Endothelial cell of umbilical vein (primary cell): ENCODE data around the gene PACSIN2. TPM values are rescaled to one million over a fixed set of nuclear protein-coding genes. Genes with fewer than 3 reads are reported as not detected.

Experiments
- BruUV-seq: library from RNA; stranded (reverse); fragments of 400-500 nt; replicated peaks from 2 replicates; lab custom pipeline; 2021; lab: Mats Ljungman, UMichigan
- CTCF ChIA-PET: fragments of 300-600, 350-600 bp; sonication (Branson Sonifier 250); formaldehyde crosslinking; loops from one replicate; lab custom pipeline; 2021; ENCODE audit warnings: antibody characterized with exemption, inconsistent platforms; lab: Charles Lee
- POLR2A ChIA-PET: fragments of 300-600, 350-600 bp; sonication (Branson Sonifier 250); formaldehyde crosslinking; loops from one replicate; lab custom pipeline; 2021; ENCODE audit warnings: antibody characterized with exemption, inconsistent platforms; lab: Charles Lee
- DNase-seq: peaks from one replicate; pipeline ENCODE4 v3.0.0-alpha.2; 2011; ENCODE audit warnings: low read depth, low spot score
- FAIRE-seq: peaks from 2 replicates; lab custom pipeline; 2011; peaks lifted over from hg19 to GRCh38; lab: Jason Lieb, UNC
- H2AFZ ChIP-seq: 2 replicates; pipeline ENCODE4 v1.6.0; 2012; ENCODE audit warnings: low read depth, low read length, control low read depth, inconsistent platforms
- H3K27ac ChIP-seq: 2 replicates; pipeline ENCODE4 v1.5.1; 2011; ENCODE audit warnings: low read depth, mild to moderate bottlenecking, control low read depth, low read length, moderate library complexity; ENCODE audit not compliant: insufficient read depth
- H3K27me3 ChIP-seq, 2 experiments: 2 replicates each; pipeline versions ENCODE4 v1.6.0 to v1.6.1; 2011; ENCODE audit warnings: low read length in 2 of 2, mixed read lengths in 1 of 2; ENCODE audit not compliant: control insufficient read depth in 2 of 2, insufficient read depth in 2 of 2
- H3K36me3 ChIP-seq, 2 experiments: 2 replicates in 1 of 2; 3 replicates in 1 of 2; pipeline ENCODE4 v1.5.1; 2011; ENCODE audit warnings: low read length in 2 of 2, mild to moderate bottlenecking in 1 of 2, moderate library complexity in 1 of 2; ENCODE audit not compliant: control insufficient read depth in 2 of 2, insufficient read depth in 2 of 2; ENCODE audit errors: extremely low read depth in 1 of 2
- H3K4me1 ChIP-seq: 3 replicates; pipeline ENCODE4 v1.5.1; 2011; ENCODE audit warnings: mild to moderate bottlenecking, low read length; ENCODE audit not compliant: control insufficient read depth, insufficient read depth; ENCODE audit errors: extremely low read depth
- H3K4me2 ChIP-seq: 2 replicates; pipeline ENCODE4 v1.6.1; 2011; ENCODE audit warnings: low read length, control low read depth, mixed read lengths; ENCODE audit not compliant: insufficient read depth
- H3K4me3 ChIP-seq, 3 experiments: fragments of 200-600 bp in 1 of 3; sonication (generic), shearing (Covaris generic) in 1 of 3; replicated peaks in 1 of 3; 2 replicates each; pipeline ENCODE4 v1.5.1; 2011 to 2016; ENCODE audit warnings: control low read depth in 3 of 3, low read length in 3 of 3, mild to moderate bottlenecking in 2 of 3, inconsistent platforms in 1 of 3, low read depth in 1 of 3, moderate library complexity in 1 of 3; ENCODE audit not compliant: insufficient read depth in 1 of 3
- H3K79me2 ChIP-seq: 2 replicates; pipeline ENCODE4 v1.6.0; 2012; ENCODE audit warnings: low read length, inconsistent platforms; ENCODE audit not compliant: control insufficient read depth, insufficient read depth
- H3K9ac ChIP-seq: replicated peaks from 2 replicates; pipeline ENCODE3; 2011; ENCODE audit warnings: low read length, control low read depth; ENCODE audit not compliant: insufficient read depth; ENCODE audit errors: extremely low read depth
- H3K9me1 ChIP-seq: replicated peaks from 3 replicates; pipeline ENCODE4 v1.6.0; 2011; ENCODE audit warnings: mild to moderate bottlenecking, low read length; ENCODE audit not compliant: control insufficient read depth, insufficient read depth; ENCODE audit errors: extremely low read depth
- H3K9me3 ChIP-seq: replicated peaks from 2 replicates; pipeline ENCODE4 v1.5.1; 2012; ENCODE audit warnings: low read length, inconsistent platforms; ENCODE audit not compliant: control insufficient read depth, insufficient read depth
- H4K20me1 ChIP-seq: replicated peaks from 2 replicates; pipeline ENCODE3; 2011; ENCODE audit warnings: mild to moderate bottlenecking, low read length; ENCODE audit not compliant: control insufficient read depth, insufficient read depth; ENCODE audit errors: extremely low read depth
- EZH2 ChIP-seq: IDR thresholded peaks from 2 replicates; pipeline ENCODE4 v1.6.1; 2012; ENCODE audit warnings: borderline replicate concordance, low read depth, mild to moderate bottlenecking, moderate library complexity, low read length, inconsistent platforms; ENCODE audit not compliant: severe bottlenecking
- FOS ChIP-seq: IDR thresholded peaks from 2 replicates; pipeline ENCODE4 v1.6.1; 2011; ENCODE audit warnings: mild to moderate bottlenecking, low read length, moderate library complexity, borderline replicate concordance; ENCODE audit not compliant: insufficient read depth
- GATA2 ChIP-seq: IDR thresholded peaks from 2 replicates; pipeline ENCODE4 v1.7.0; 2011; ENCODE audit warnings: low read depth, mild to moderate bottlenecking, moderate library complexity, mixed read lengths, low read length; ENCODE audit not compliant: insufficient read length, insufficient read depth
- JUN ChIP-seq: IDR thresholded peaks from 2 replicates; pipeline ENCODE4 v1.6.1; 2011; ENCODE audit warnings: borderline replicate concordance, low read depth; ENCODE audit not compliant: insufficient read length, insufficient read depth
- MYC ChIP-seq: IDR thresholded peaks from one replicate; pipeline ENCODE4 v1.6.1; 2011; ENCODE audit warnings: mild to moderate bottlenecking, low read depth, low read length
- POLR2A ChIP-seq: IDR thresholded peaks from 2 replicates; pipeline ENCODE4 v1.6.1; 2012; ENCODE audit warnings: low read depth, mild to moderate bottlenecking, control low read depth, low read length
- POLR2AphosphoS5 ChIP-seq: IDR thresholded peaks from 2 replicates; pipeline ENCODE4 v1.6.1; 2012; ENCODE audit warnings: low read depth, mild to moderate bottlenecking, control low read depth, low read length, moderate library complexity; ENCODE audit not compliant: insufficient read depth
- dilution Hi-C: fragments of 300-500 bp; cut with MboI; formaldehyde crosslinking; loops from one replicate; pipeline ENCODE4 v1.15.0; 2019; ENCODE audit warnings: low sequenced_read_pairs; ENCODE audit not compliant: extremely low pct_ligation_motif_present
- intact Hi-C: fragments of 100-400 bp; cut with micrococcal nuclease; formaldehyde crosslinking; loops from one replicate; pipeline ENCODE4 v1.10.0; 2022
- polyA plus RNA-seq, 4 experiments: library from polyadenylated mRNA; depleted of rRNA in 3 of 4; stranded (reverse) in 3 of 4; unstranded in 1 of 4; fragments of >200 nt; gene quantifications; 2 replicates each; pipeline versions ENCODE4 v1.2.1 to v1.2.3, GENCODE V29; 2011 to 2012; ENCODE audit warnings: missing spikeins in 1 of 4
- total RNA-seq: library from RNA; stranded (reverse); gene quantifications from 2 replicates; pipeline ENCODE4 v1.2.3, GENCODE V29; 2021
- TF ChIP-seq, protein P1 (sequence below), 2 donors: IDR thresholded peaks; 1 replicate in 1 of 2; 2 replicates in 1 of 2; pipeline ENCODE4 v1.5.1; 2011; ENCODE audit warnings: low read length in 2 of 2, mild to moderate bottlenecking in 2 of 2, moderate library complexity in 2 of 2, control low read depth in 1 of 2, inconsistent platforms in 1 of 2, low read depth in 1 of 2; ENCODE audit not compliant: insufficient read depth in 1 of 2; ENCODE audit errors: extremely low read depth in 1 of 2
- TF ChIP-seq, protein P2 (sequence below): IDR thresholded peaks from 2 replicates; pipeline ENCODE4 v1.6.1; 2011; ENCODE audit not compliant: insufficient read depth, insufficient read length

Gene PACSIN2
- total and polyA plus RNA-seq, 2 donors (not counting 3 experiments of a cell fraction or from before 2014, with no cell fraction given), result 46.2 to 64.5 TPM

DNA sequence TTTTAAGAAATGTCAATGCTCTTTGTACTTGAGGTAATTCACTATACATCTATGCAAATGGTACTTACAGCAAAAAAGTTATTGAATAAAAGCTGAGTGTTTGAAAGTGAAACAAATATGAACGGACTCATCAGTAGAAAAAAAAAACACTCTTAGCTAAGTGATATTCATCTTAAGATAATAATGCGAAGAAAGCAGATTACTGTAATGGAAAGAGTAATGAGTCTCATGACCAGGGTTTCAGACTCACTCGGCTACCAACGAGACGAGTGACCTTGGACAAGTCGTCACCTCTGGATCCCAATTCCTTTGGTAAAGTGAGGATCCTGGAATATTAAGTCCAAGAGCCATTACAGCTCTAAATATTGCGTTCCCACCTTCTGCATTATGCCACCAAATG, 57.0 kb downstream of the PACSIN2 start:
- peak; percentile 4 for FAIRE-seq
- no peaks in the 10 kb centered on the region for H3K27me3 ChIP-seq
- no peaks in the 10 kb centered on the region for H3K9me3 ChIP-seq
- POLR2A ChIA-PET, result interaction anchor here (1.8 kb wide), 1 partner anchor 57 kb away, joined by 6 read pairs; the partner anchor contains the start of gene PACSIN2
- peak overlapping the region; percentile 8 for H3K9ac ChIP-seq
- H3K9me1 ChIP-seq, result no peaks in the 10 kb centered on the region
- H4K20me1 ChIP-seq, result no peaks in the 10 kb centered on the region
- peaks cover 35% of the 10 kb centered on the region for H3K4me1 ChIP-seq
- no peak overlapping the region for H2AFZ ChIP-seq
- peaks cover 44% of the 10 kb centered on the region for H3K79me2 ChIP-seq
- H3K27ac ChIP-seq, result peak overlapping the region; percentile 16
- no peak overlapping the region for H3K4me3 ChIP-seq
- H3K4me2 ChIP-seq, result peak overlapping the region; percentile 55
- CTCF ChIA-PET, result interaction anchor here (0.6 to 3.8 kb wide), 6 partner anchors 10 to 76 kb away, joined by 3 to 29 read pairs (median 5); no protein-coding TSS in a partner anchor
- no peaks in the 10 kb centered on the region for H3K36me3 ChIP-seq
- DNase-seq, result peak; percentile 67
- TF ChIP-seq GATA2, result peak; percentile 10
- no peak for TF ChIP-seq FOS
- dilution Hi-C loops, result no loop called here
- intact Hi-C loops, result no loop called here
- BruUV-seq, result no TSS peak

DNA sequence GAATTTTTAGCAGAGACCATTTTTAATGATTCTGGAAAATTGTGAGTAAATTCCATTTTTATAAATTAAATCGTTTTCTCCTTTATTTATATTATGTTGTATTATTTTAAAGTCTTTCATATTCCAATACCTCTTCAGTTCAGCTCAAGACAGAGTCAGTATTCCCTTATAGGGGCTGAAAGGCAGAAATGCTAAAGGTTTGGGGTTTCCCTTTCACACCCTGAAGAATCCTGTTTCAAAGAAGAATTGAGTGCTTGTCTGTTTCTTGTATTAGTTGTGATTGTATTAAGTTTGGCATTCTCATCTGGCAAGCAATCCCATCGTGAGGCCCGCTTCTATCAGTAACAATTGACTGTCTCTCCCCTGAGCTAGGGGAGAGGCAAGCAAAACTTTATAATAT, 57.4 kb downstream of the PACSIN2 start:
- H3K27ac ChIP-seq, result no peak overlapping the region
- no peaks in the 10 kb centered on the region for H3K36me3 ChIP-seq
- no peak for TF ChIP-seq EZH2
- TF ChIP-seq, protein P1, sequence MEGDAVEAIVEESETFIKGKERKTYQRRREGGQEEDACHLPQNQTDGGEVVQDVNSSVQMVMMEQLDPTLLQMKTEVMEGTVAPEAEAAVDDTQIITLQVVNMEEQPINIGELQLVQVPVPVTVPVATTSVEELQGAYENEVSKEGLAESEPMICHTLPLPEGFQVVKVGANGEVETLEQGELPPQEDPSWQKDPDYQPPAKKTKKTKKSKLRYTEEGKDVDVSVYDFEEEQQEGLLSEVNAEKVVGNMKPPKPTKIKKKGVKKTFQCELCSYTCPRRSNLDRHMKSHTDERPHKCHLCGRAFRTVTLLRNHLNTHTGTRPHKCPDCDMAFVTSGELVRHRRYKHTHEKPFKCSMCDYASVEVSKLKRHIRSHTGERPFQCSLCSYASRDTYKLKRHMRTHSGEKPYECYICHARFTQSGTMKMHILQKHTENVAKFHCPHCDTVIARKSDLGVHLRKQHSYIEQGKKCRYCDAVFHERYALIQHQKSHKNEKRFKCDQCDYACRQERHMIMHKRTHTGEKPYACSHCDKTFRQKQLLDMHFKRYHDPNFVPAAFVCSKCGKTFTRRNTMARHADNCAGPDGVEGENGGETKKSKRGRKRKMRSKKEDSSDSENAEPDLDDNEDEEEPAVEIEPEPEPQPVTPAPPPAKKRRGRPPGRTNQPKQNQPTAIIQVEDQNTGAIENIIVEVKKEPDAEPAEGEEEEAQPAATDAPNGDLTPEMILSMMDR (IDR thresholded peaks at IDR 0.05; ENCODE audit: extremely low read depth in 1 of 2, insufficient read depth in 1 of 2, low read depth in 1 of 2, low read length in 2 of 2), result no peak
- no peak for TF ChIP-seq POLR2A
- no peak for TF ChIP-seq GATA2
- no peak for TF ChIP-seq MYC
- TF ChIP-seq, protein P2, sequence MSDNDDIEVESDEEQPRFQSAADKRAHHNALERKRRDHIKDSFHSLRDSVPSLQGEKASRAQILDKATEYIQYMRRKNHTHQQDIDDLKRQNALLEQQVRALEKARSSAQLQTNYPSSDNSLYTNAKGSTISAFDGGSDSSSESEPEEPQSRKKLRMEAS, result no peak
- TF ChIP-seq JUN, result no peak
- no peak for TF ChIP-seq POLR2AphosphoS5
- no peak for TF ChIP-seq FOS
- peak overlapping the region; percentile 8 for H3K9ac ChIP-seq
- peaks cover 35% of the 10 kb centered on the region for H3K4me1 ChIP-seq
- no TSS peak for BruUV-seq
- ChIA-PET CTCF (interaction anchor here (0.6 to 3.8 kb wide), 6 partner anchors 9 to 76 kb away, joined by 3 to 29 read pairs (median 5); no protein-coding TSS in a partner anchor), POLR2A (interaction anchor here (1.8 kb wide), 1 partner anchor 58 kb away, joined by 6 read pairs; the partner anchor contains the start of gene PACSIN2)
- H4K20me1 ChIP-seq, result no peaks in the 10 kb centered on the region
- no peaks in the 10 kb centered on the region for H3K9me1 ChIP-seq
- FAIRE-seq (no peak), DNase-seq (no peak)
- no peak overlapping the region for H2AFZ ChIP-seq
- H3K27me3 ChIP-seq, result no peaks in the 10 kb centered on the region
- peak overlapping the region; percentile 55 for H3K4me2 ChIP-seq
- no peak overlapping the region for H3K4me3 ChIP-seq
- no peaks in the 10 kb centered on the region for H3K9me3 ChIP-seq
- intact Hi-C loops (no loop called here), dilution Hi-C loops (no loop called here)
- H3K79me2 ChIP-seq, result peaks cover 44% of the 10 kb centered on the region
